DOHH2 (cell line): ENCODE results near the gene LRG1.
A peak's percentile ranks its signal among the peaks of the same experiment; 100 is the strongest.

Source experiments
- EZH2phosphoT487 ChIP-seq: fragments of 200-600 bp; sonication (generic); IDR thresholded peaks from 2 replicates; pipeline ENCODE4 v1.6.1; 2017; ENCODE audit warnings: borderline replicate concordance, mild to moderate bottlenecking, antibody characterized with exemption, low read length, moderate library complexity, mixed read lengths
- TF ChIP-seq, protein P1 (sequence below): fragments of 200-600 bp; sonication (generic); IDR thresholded peaks from one replicate; pipeline ENCODE4 v1.5.1; 2014; ENCODE audit warnings: antibody characterized with exemption, mild to moderate bottlenecking, low read depth, low read length; ENCODE audit not compliant: poor library complexity, severe bottlenecking

DNA sequence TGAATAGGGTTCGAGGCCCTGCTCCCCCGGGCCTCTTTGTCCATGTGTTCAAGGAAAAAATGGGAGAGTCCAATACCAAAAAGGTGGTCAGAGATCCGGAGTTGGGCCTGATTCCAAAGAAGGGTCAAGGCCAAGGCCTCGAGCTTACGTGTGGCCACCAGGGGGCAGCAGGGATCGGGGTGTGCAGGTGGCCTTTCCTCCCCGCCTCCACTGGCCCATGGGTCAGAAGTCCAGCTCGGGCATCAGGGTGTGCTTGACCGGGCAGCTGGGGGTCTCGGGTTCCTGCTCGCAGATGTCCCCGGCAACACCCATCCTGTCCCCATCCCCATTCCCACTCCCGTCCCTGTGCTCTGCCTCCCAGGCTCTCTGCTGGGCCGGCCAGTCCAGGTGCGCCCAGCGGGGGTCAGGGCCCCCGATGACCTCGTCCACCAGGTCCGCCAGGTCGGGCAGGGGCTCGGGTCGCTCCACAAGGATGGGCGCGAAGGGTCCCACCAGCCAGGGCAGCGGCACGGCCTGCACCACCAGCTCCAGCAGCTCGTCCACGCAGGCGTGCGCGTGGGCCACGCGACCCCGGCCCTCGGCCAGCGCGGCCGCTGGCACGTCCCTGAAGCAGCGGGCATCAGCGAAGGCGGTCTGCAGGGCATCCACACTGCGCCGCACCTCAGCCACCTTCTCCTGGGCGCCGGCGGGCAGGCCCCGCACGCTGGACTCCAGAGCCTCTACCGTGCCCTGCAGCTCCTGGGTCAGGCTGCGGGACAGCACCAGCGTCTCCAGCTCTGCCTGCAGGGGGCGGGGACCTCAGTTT is 16.3 kb downstream of the LRG1 start:
- TF ChIP-seq, protein P1, sequence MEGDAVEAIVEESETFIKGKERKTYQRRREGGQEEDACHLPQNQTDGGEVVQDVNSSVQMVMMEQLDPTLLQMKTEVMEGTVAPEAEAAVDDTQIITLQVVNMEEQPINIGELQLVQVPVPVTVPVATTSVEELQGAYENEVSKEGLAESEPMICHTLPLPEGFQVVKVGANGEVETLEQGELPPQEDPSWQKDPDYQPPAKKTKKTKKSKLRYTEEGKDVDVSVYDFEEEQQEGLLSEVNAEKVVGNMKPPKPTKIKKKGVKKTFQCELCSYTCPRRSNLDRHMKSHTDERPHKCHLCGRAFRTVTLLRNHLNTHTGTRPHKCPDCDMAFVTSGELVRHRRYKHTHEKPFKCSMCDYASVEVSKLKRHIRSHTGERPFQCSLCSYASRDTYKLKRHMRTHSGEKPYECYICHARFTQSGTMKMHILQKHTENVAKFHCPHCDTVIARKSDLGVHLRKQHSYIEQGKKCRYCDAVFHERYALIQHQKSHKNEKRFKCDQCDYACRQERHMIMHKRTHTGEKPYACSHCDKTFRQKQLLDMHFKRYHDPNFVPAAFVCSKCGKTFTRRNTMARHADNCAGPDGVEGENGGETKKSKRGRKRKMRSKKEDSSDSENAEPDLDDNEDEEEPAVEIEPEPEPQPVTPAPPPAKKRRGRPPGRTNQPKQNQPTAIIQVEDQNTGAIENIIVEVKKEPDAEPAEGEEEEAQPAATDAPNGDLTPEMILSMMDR: peak; percentile 83
- no peak for TF ChIP-seq EZH2phosphoT487
